Prostate gland (tissue), 2 donors: ENCODE results near the gene IZUMO4. TPM values are rescaled to one million over a fixed set of nuclear protein-coding genes. Genes with fewer than 3 reads are reported as not detected.
"Not testable (repeated sequence)": the region's sequence is repeated elsewhere in the genome, so short reads cannot be mapped to it uniquely, and the experiment has no call there.

ENCODE experiments used
- DNase-seq: peaks from one replicate; pipeline ENCODE4 v3.0.0-alpha.2; 2019; ENCODE audit warnings: low spot score
- H3K27ac ChIP-seq, 2 donors: fragments of 200-600 bp; sonication (generic); 2 replicates each; pipeline ENCODE4 v1.5.1; 2017 to 2019
- H3K27me3 ChIP-seq: fragments of 200-600 bp; sonication (generic); replicated peaks from 2 replicates; pipeline ENCODE4 v1.5.1; 2019; ENCODE audit not compliant: insufficient read depth
- H3K36me3 ChIP-seq, 2 donors: fragments of 200-600 bp; sonication (generic); 1 replicate in 1 of 2; 2 replicates in 1 of 2; pipeline versions ENCODE4 v1.5.1 to v1.8.1; 2017 to 2019
- H3K4me1 ChIP-seq: fragments of 200-600 bp; sonication (generic); replicated peaks from 2 replicates; pipeline ENCODE4 v1.5.1; 2019
- H3K4me3 ChIP-seq, 2 donors: fragments of 200-600 bp; sonication (generic); 2 replicates each; pipeline ENCODE4 v1.5.1; 2017 to 2019
- H3K9me3 ChIP-seq: fragments of 200-600 bp; sonication (generic); 2 replicates; pipeline ENCODE4 v1.5.1; 2017
- POLR2A ChIP-seq: fragments of 450-650 bp; IDR thresholded peaks from one replicate; pipeline ENCODE4 v1.6.1; 2016; ENCODE audit warnings: antibody characterized with exemption, mild to moderate bottlenecking
- POLR2AphosphoS5 ChIP-seq: sonication (generic); formaldehyde crosslinking; IDR thresholded peaks from one replicate; pipeline ENCODE4 v1.6.1; 2017; ENCODE audit warnings: antibody characterized with exemption
- WGBS: methylation state at CpG from one replicate; pipeline ENCODE4 v1.1.5; 2018; 5-methylcytosine and 5-hydroxymethylcytosine counted together
- intact Hi-C: fragments of 100-400 bp; cut with DNase I; formaldehyde crosslinking; loops from one replicate; pipeline ENCODE4 v1.14.2; 2022
- total RNA-seq, 2 donors: library from RNA; depleted of rRNA; stranded (reverse); fragments of >200 nt; gene quantifications; one replicate each; pipeline ENCODE4 v1.1.0, GENCODE V29; 2016
- TF ChIP-seq, protein P1 (sequence below), 4 experiments: fragments of 200-600 bp in 2 of 4; fragments of 450-650 bp in 2 of 4; sonication (generic) in 2 of 4; IDR thresholded peaks; 1 replicate in 3 of 4; 2 replicates in 1 of 4; pipeline ENCODE4 v1.5.1; 2016 to 2019; ENCODE audit warnings: antibody characterized with exemption in 4 of 4, mild to moderate bottlenecking in 2 of 4, moderate library complexity in 2 of 4

The IZUMO4 gene
- total RNA-seq, 2 donors from 2014 or later = 11.8 to 50.2 TPM

DNA sequence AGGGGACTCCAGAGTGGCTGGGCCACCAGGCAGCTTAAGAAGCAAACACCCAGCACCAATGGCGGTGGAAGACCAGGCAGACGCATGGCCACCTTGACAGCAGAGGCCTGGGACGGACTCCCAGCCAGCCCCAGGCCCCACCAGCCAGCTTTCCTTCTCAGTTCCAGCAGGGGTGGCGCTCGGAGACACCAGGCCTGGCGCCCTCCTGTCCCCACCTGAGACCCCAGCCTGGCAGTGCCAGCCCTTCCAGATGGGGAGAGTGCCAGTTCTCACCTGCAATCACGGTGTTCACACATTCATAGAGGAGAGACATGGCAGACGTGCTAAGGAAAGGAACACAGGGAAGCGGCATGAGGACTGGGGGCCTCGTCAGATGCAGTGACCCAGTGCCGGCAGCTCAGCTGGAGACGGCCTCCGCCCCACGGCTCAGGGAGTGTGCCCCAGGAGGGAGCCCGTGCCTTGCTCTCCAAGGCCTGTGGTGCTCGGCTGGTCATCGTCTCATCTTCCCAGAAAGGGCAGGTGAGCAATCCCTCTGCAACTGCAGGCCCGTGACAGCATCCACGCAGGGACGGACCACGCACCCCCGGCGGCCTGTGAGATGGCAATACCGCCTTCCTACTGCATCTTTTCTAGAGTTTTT lies 30.3 kb downstream of the IZUMO4 start:
- intact Hi-C loops = no loop called here
- no peak overlapping the region for H3K27ac ChIP-seq
- TF ChIP-seq POLR2AphosphoS5 = no peak
- 91% methylated on average over 24 of the region's 24 CpGs for WGBS
- no peak for DNase-seq
- no peaks in the 10 kb centered on the region for H3K27me3 ChIP-seq
- no peak overlapping the region for H3K4me3 ChIP-seq
- H3K9me3 ChIP-seq = no peaks in the 10 kb centered on the region
- no peaks in the 10 kb centered on the region for H3K4me1 ChIP-seq
- peaks cover 5 to 16% of the 10 kb centered on the region in 2 donors for H3K36me3 ChIP-seq

GRCh38 chr19:2127758-2128157 lies 31.0 kb downstream of the IZUMO4 start:
- Histone ChIP-seq H3K27ac (no peak overlapping the region), H3K36me3 (peaks cover 0 to 13% of the 10 kb centered on the region in 2 donors), H3K4me3 (no peak overlapping the region), H3K4me1 (no peaks in the 10 kb centered on the region), H3K27me3 (no peaks in the 10 kb centered on the region), H3K9me3 (no peaks in the 10 kb centered on the region)
- WGBS = 77% methylated on average over 19 of the region's 19 CpGs
- DNase-seq = no peak
- intact Hi-C loops = no loop called here
- TF ChIP-seq POLR2AphosphoS5 (no peak), POLR2A (no peak)

DNA sequence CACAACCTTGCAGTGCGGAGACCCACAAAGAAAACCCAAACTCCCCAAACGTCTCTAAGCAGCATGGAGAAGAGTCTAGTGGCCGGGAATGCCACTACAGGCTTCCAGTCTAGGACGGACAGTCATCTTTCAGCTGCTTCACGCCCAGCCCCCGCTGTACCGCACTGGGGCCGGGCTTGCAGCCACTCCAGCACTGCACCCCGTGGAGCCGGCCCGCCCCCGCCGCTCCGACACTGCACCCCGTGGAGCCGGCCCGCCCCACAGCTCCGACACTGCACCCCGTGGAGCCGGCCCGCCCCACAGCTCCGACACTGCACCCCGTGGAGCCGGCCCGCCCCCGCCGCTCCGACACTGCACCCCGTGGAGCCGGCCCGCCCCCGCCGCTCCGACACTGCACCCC lies 31.5 kb downstream of the IZUMO4 start:
- H3K4me1 ChIP-seq, H3K9me3 ChIP-seq, DNase-seq, H3K27me3 ChIP-seq, intact Hi-C loops, H3K4me3 ChIP-seq, H3K27ac ChIP-seq: not testable (repeated sequence)
- peaks cover 0 to 11% of the 10 kb centered on the region in 2 donors for H3K36me3 ChIP-seq
- WGBS = 81% methylated on average over 18 of the region's 34 CpGs

DNA sequence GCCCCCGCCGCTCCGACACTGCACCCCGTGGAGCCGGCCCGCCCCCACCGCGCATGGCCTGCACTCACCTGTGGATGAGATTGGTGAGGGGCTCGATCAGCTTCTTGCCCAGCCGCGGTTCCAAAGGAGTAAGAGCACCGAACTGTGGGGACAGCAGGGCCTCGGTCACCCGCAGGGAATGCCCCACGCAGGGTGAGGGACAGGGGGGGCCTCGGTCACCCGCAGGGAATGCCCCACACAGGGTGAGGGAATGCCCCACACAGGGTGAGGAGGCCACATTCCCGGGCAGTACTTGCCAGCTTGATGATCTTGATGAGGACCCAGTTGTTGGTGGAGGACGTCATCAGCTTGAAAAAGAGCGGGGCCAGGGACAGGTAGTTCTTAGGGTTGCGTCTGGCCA lies 32.3 kb downstream of the IZUMO4 start:
- no peaks in the 10 kb centered on the region for H3K27me3 ChIP-seq
- WGBS = 96% methylated on average over 19 of the region's 21 CpGs
- no peak overlapping the region for H3K27ac ChIP-seq
- H3K4me3 ChIP-seq = no peak overlapping the region
- H3K4me1 ChIP-seq = no peaks in the 10 kb centered on the region
- no peak for DNase-seq
- no peaks in the 10 kb centered on the region for H3K9me3 ChIP-seq
- TF ChIP-seq, protein P1, sequence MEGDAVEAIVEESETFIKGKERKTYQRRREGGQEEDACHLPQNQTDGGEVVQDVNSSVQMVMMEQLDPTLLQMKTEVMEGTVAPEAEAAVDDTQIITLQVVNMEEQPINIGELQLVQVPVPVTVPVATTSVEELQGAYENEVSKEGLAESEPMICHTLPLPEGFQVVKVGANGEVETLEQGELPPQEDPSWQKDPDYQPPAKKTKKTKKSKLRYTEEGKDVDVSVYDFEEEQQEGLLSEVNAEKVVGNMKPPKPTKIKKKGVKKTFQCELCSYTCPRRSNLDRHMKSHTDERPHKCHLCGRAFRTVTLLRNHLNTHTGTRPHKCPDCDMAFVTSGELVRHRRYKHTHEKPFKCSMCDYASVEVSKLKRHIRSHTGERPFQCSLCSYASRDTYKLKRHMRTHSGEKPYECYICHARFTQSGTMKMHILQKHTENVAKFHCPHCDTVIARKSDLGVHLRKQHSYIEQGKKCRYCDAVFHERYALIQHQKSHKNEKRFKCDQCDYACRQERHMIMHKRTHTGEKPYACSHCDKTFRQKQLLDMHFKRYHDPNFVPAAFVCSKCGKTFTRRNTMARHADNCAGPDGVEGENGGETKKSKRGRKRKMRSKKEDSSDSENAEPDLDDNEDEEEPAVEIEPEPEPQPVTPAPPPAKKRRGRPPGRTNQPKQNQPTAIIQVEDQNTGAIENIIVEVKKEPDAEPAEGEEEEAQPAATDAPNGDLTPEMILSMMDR (IDR thresholded peaks at IDR 0.05) = no peak
- TF ChIP-seq POLR2AphosphoS5 = no peak
- TF ChIP-seq POLR2A = no peak
- intact Hi-C loops = no loop called here
- H3K36me3 ChIP-seq = peaks cover 0 to 11% of the 10 kb centered on the region in 2 donors

DNA sequence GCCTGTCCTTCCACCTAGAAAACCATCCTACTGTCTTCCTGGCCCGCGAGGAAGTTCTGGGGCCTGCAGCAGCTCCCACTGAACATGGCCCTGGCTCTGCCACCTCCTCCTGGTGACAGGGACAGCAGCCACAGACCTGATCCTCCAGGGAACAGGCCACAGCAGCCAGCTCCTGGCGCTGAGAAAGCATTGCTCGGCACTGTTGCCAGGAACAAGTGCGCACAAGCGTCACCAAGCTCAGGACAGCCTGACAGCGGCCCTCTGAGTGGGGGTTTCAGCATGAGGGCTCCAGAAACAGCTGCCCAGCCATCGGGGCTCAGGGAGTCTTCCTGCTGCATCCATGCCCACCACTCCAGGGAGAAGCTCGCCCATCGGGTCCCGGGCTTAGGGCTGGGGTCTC lies 32.8 kb downstream of the IZUMO4 start:
- WGBS = 91% methylated on average over 11 of the region's 11 CpGs
- intact Hi-C loops = no loop called here
- no peak overlapping the region for H3K27ac ChIP-seq
- no peak overlapping the region for H3K4me3 ChIP-seq
- no peaks in the 10 kb centered on the region for H3K9me3 ChIP-seq
- TF ChIP-seq POLR2AphosphoS5 = no peak
- TF ChIP-seq POLR2A = no peak
- TF ChIP-seq, protein P1 (IDR thresholded peaks at IDR 0.05) = no peak
- no peaks in the 10 kb centered on the region for H3K27me3 ChIP-seq
- DNase-seq = no peak
- H3K4me1 ChIP-seq = no peaks in the 10 kb centered on the region
- peaks cover 0 to 11% of the 10 kb centered on the region in 2 donors for H3K36me3 ChIP-seq

DNA sequence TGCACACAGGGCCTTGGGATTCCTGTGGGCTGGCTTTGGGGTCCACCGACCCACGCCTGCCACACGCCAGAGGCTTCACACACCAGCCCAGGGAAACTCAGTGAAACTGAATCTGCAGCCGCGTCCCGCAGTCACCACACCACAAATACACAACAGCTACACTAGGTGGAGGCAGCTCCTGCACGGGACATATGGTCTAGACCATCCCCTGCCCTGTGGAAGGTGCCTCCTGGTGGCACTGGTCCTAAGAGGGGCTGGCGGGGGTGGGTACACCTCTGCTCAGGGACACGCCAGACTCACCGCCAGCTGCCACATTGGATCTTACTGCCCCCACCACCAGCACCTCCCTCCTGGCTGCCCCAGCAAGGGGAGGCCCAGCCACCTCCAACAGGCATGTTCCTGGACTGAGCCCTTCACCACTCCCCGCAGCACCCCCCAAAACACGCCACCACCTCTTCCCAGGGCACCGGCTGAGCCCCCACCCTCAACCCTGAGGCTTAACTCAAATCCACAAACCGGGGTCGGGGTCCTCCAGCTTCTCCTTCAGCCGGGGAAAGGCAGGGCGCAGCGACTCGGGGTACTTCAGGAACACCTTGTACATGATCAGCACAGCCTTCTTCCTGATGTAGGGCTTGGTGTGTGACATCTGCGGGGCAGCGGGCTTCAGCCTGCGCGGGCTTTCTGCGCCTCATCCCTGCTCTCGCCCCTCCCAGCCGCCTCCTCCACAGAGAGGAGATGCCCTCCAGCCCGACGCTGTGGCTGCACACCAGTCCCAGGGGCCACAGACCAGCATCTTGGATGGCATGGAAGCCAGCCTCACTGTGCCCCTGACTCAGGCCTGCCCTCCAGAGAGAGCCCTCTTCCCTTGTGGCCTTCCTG lies 33.4 kb downstream of the IZUMO4 start:
- H3K27ac ChIP-seq = no peak overlapping the region
- TF ChIP-seq, protein P1 (IDR thresholded peaks at IDR 0.05) = no peak
- TF ChIP-seq POLR2AphosphoS5 (no peak), POLR2A (no peak)
- no peaks in the 10 kb centered on the region for H3K4me1 ChIP-seq
- no peaks in the 10 kb centered on the region for H3K27me3 ChIP-seq
- DNase-seq = no peak
- no peaks in the 10 kb centered on the region for H3K9me3 ChIP-seq
- peaks cover 0 to 11% of the 10 kb centered on the region in 2 donors for H3K36me3 ChIP-seq
- intact Hi-C loops = no loop called here
- H3K4me3 ChIP-seq = no peak overlapping the region
- WGBS = 95% methylated on average over 28 of the region's 28 CpGs

GRCh38 chr19:2131012-2131975 lies 34.6 kb downstream of the IZUMO4 start:
- 85% methylated on average over 61 of the region's 67 CpGs for WGBS
- DNase-seq, intact Hi-C loops, H3K27me3 ChIP-seq, H3K9me3 ChIP-seq, H3K4me1 ChIP-seq, H3K27ac ChIP-seq, H3K4me3 ChIP-seq: not testable (repeated sequence)
- H3K36me3 ChIP-seq = peaks cover 0 to 11% of the 10 kb centered on the region in 2 donors
